Sigmoid colon (tissue), 7 donors: ENCODE results near the gene LPP. TPM values are rescaled to one million over a fixed set of nuclear protein-coding genes. Genes with fewer than 3 reads are reported as not detected.

Experiments
- DNase-seq: peaks from one replicate; pipeline ENCODE4 v3.0.0-alpha.2; 2019
- H3K27ac ChIP-seq, 4 donors: fragments of 200-600 bp; sonication (generic); one replicate each; pipeline ENCODE4 v1.5.1; 2016 to 2019; ENCODE audit warnings: mild to moderate bottlenecking in 1 of 4
- H3K27me3 ChIP-seq, 3 donors: fragments of 200-600 bp; sonication (generic); one replicate each; pipeline ENCODE4 v1.5.1; 2019; ENCODE audit warnings: mild to moderate bottlenecking in 1 of 3
- H3K36me3 ChIP-seq, 4 donors: fragments of 200-600 bp; sonication (generic); one replicate each; pipeline ENCODE4 v1.5.1; 2016 to 2019
- H3K4me1 ChIP-seq, 4 donors: fragments of 200-600 bp; sonication (generic); one replicate each; pipeline ENCODE4 v1.5.1; 2017 to 2019
- H3K4me3 ChIP-seq, 4 donors: fragments of 200-600 bp; sonication (generic); one replicate each; pipeline ENCODE4 v1.5.1; 2017 to 2019; ENCODE audit warnings: mild to moderate bottlenecking in 2 of 4, moderate library complexity in 1 of 4
- H3K9me3 ChIP-seq, 4 donors: fragments of 200-600 bp in 3 of 4; sonication (generic) in 3 of 4; one replicate each; pipeline versions ENCODE4 v1.5.1 to v1.6.1; 2013 to 2019
- EP300 ChIP-seq, 4 donors: sonication (generic); formaldehyde crosslinking; IDR thresholded peaks; one replicate each; pipeline ENCODE4 v1.6.1; 2017; ENCODE audit warnings: antibody characterized with exemption in 4 of 4
- POLR2A ChIP-seq, 2 donors: fragments of 450-650 bp; IDR thresholded peaks; one replicate each; pipeline ENCODE4 v1.6.1; 2016; ENCODE audit warnings: antibody characterized with exemption in 2 of 2, mild to moderate bottlenecking in 2 of 2, moderate library complexity in 2 of 2
- POLR2AphosphoS5 ChIP-seq, 4 donors: sonication (generic); formaldehyde crosslinking; IDR thresholded peaks; one replicate each; pipeline ENCODE4 v1.6.1; 2017; ENCODE audit warnings: antibody characterized with exemption in 4 of 4
- WGBS, 2 donors: extraction: QIAGEN DNeasy Blood & Tissue Kit; methylation state at CpG; one replicate each; pipeline ENCODE4 v1.1.7; 2013; 5-methylcytosine and 5-hydroxymethylcytosine counted together
- intact Hi-C: fragments of 100-400 bp; cut with DNase I; formaldehyde crosslinking; loops from one replicate; pipeline ENCODE4 v1.15.1; 2023
- polyA plus RNA-seq, 3 donors: library from polyadenylated mRNA; stranded (reverse); fragments of 200-250 nt; gene quantifications; one replicate each; pipeline ENCODE4 v1.2.3, GENCODE V29; 2013
- total RNA-seq, 4 donors: library from RNA; depleted of rRNA; stranded (reverse); fragments of >200 nt; gene quantifications; one replicate each; pipeline ENCODE4 v1.1.0, GENCODE V29; 2016
- TF ChIP-seq, protein P1 (sequence below), 4 experiments: fragments of 450-650 bp in 3 of 4; fragments of 200-600 bp in 1 of 4; IDR thresholded peaks; one replicate each; pipeline ENCODE4 v1.5.1; 2016 to 2019; ENCODE audit warnings: antibody characterized with exemption in 4 of 4, mild to moderate bottlenecking in 3 of 4, moderate library complexity in 2 of 4
- donor health status: healthy with polysubstance abuse.
- donor health status: Bipolar disorder and iron deficiency.
- donor health status: healthy.

The LPP gene
- total and polyA plus RNA-seq, 7 donors: 5.3 to 1,773 (median 824) TPM

- TF ChIP-seq EP300 (IDR thresholded peaks at IDR 0.05): no peak
- H3K9me3 ChIP-seq: no peaks in the 10 kb centered on the region
- WGBS, 2 donors: 82 to 84% methylated on average over 4 of the region's 4 CpGs
- peak overlapping the region in 3 of 4 donors; percentile 11 to 81 (median 74) for H3K27ac ChIP-seq
- H3K27me3 ChIP-seq: no peaks in the 10 kb centered on the region
- H3K4me1 ChIP-seq: peaks cover 0 to 41% (median 35%) of the 10 kb centered on the region in 4 donors
- intact Hi-C loops: no loop called here
- no peaks in the 10 kb centered on the region for H3K36me3 ChIP-seq
- no peak overlapping the region for H3K4me3 ChIP-seq
- DNase-seq: no peak
Observed at GRCh38 chr3:188122571-188123169, 31.3 kb upstream of the LPP start.

GRCh38 chr3:188123170-188123905, 30.6 kb upstream of the LPP start:
- peak overlapping the region in 3 of 4 donors; percentile 74 to 81 (median 74) for H3K27ac ChIP-seq
- H3K9me3 ChIP-seq: no peaks in the 10 kb centered on the region
- WGBS, 2 donors: 30 to 60% methylated on average over 6 of the region's 6 CpGs
- H3K27me3 ChIP-seq: no peaks in the 10 kb centered on the region
- no peak for DNase-seq
- intact Hi-C loops: no loop called here
- H3K4me1 ChIP-seq: peaks cover 0 to 41% (median 36%) of the 10 kb centered on the region in 4 donors
- TF ChIP-seq POLR2AphosphoS5 (IDR thresholded peaks at IDR 0.05) (no peak), POLR2A (IDR thresholded peaks at IDR 0.05) (no peak), EP300 (IDR thresholded peaks at IDR 0.05) (no peak)
- TF ChIP-seq, protein P1, sequence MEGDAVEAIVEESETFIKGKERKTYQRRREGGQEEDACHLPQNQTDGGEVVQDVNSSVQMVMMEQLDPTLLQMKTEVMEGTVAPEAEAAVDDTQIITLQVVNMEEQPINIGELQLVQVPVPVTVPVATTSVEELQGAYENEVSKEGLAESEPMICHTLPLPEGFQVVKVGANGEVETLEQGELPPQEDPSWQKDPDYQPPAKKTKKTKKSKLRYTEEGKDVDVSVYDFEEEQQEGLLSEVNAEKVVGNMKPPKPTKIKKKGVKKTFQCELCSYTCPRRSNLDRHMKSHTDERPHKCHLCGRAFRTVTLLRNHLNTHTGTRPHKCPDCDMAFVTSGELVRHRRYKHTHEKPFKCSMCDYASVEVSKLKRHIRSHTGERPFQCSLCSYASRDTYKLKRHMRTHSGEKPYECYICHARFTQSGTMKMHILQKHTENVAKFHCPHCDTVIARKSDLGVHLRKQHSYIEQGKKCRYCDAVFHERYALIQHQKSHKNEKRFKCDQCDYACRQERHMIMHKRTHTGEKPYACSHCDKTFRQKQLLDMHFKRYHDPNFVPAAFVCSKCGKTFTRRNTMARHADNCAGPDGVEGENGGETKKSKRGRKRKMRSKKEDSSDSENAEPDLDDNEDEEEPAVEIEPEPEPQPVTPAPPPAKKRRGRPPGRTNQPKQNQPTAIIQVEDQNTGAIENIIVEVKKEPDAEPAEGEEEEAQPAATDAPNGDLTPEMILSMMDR (IDR thresholded peaks at IDR 0.05): no peak
- H3K4me3 ChIP-seq: no peak overlapping the region
- H3K36me3 ChIP-seq: no peaks in the 10 kb centered on the region

DNA sequence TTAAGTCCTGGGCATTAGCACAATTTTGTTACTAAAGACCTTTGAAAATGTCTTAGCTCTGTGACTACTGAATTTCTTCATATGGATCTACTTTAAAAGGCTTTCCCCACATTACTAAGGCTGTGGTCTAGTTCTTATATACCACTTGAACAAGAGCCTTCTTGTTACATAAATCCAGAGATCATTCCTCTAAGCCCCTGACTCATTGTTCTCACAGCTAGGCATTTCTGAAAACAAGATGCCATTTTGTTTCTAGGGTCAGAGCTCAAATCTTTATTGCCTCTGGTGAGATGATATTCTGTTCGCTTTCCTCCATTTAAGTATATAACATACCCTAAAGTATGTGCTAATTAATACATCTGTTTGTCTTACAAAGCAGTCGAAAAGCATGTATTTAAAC, 29.8 kb upstream of the LPP start:
- intact Hi-C loops: no loop called here
- no peak for TF ChIP-seq EP300 (IDR thresholded peaks at IDR 0.05)
- TF ChIP-seq POLR2A (IDR thresholded peaks at IDR 0.05): no peak
- TF ChIP-seq, protein P1 (IDR thresholded peaks at IDR 0.05): no peak
- no peak for TF ChIP-seq POLR2AphosphoS5 (IDR thresholded peaks at IDR 0.05)

DNA sequence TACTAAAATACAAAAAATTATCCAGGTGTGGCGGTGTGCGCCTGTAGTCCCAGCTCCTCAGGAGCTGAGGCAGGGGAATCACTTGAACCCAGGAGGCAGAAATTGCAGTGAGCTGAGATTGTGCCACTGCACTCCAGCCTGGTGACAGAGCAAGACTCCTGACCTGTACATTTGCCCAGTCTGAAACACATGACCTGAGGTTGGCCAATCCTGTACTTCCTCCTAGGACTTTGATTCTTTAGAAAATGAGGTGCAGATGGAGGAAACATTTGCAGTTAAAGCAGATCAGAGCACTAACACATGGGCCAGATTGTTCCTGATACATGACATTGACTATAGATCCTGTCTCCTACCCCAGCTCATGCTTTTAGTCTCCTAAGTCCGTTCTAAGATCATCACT, 28.9 kb upstream of the LPP start:
- DNase-seq: no peak
- intact Hi-C loops: no loop called here
- Histone ChIP-seq H3K36me3 (no peaks in the 10 kb centered on the region), H3K4me3 (no peak overlapping the region), H3K9me3 (no peaks in the 10 kb centered on the region), H3K4me1 (peaks cover 0 to 41% (median 36%) of the 10 kb centered on the region in 4 donors), H3K27me3 (no peaks in the 10 kb centered on the region), H3K27ac (peak overlapping the region; percentile 73 to 81 (median 74))
- TF ChIP-seq POLR2A (IDR thresholded peaks at IDR 0.05): no peak
- WGBS, 2 donors: 97 to 98% methylated on average over 3 of the region's 3 CpGs

More for the DNA sequence above, 29.8 kb upstream of the LPP start:
- whole genome bisulfite sequencing, 2 donors: 70 to 85% methylated on average over 2 of the region's 2 CpGs
- no peak for DNase-seq
- H3K27me3 ChIP-seq: no peaks in the 10 kb centered on the region
- no peak overlapping the region for H3K4me3 ChIP-seq
- no peaks in the 10 kb centered on the region for H3K9me3 ChIP-seq
- peaks cover 0 to 41% (median 36%) of the 10 kb centered on the region in 4 donors for H3K4me1 ChIP-seq
- no peaks in the 10 kb centered on the region for H3K36me3 ChIP-seq
- peak overlapping the region; percentile 73 to 81 (median 74) for H3K27ac ChIP-seq

DNA sequence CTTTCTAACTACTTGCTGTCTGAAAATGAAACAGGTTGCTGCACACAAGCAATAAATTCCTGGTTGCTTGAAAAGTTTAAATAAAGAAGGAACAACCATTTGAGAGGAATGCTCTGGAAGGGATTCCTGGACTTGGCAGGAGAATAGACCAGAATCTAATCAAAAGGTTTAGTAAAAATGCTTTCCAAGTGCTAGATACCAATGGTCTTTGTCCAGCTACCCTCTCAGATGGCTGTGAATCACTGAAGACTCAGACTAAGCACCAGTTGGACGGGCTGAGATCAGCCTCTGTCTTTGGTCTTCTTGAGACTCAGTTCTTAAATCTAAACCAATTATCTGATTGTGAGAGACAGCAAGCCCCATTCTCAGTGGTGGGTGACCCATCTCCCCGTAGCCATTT, 27.7 kb upstream of the LPP start:
- H3K27ac ChIP-seq: peak overlapping the region; percentile 73 to 81 (median 74)
- no peak for TF ChIP-seq POLR2A (IDR thresholded peaks at IDR 0.05)
- TF ChIP-seq EP300 (IDR thresholded peaks at IDR 0.05): no peak
- no peak for TF ChIP-seq POLR2AphosphoS5 (IDR thresholded peaks at IDR 0.05)
- TF ChIP-seq, protein P1 (IDR thresholded peaks at IDR 0.05): no peak
- H3K36me3 ChIP-seq: no peaks in the 10 kb centered on the region
- whole genome bisulfite sequencing, 2 donors: 90 to 96% methylated on average over 2 of the region's 2 CpGs
- intact Hi-C loops: no loop called here
- no peaks in the 10 kb centered on the region for H3K27me3 ChIP-seq
- H3K9me3 ChIP-seq: no peaks in the 10 kb centered on the region
- DNase-seq: no peak
- no peak overlapping the region for H3K4me3 ChIP-seq
- peaks cover 0 to 41% (median 36%) of the 10 kb centered on the region in 4 donors for H3K4me1 ChIP-seq
